B cell (primary cell): Measurements from ENCODE around the gene SPEN.

Source experiments
- CTCF ChIP-seq: fragments of 200-600 bp; IDR thresholded peaks from one replicate; pipeline ENCODE4 v1.8.0; 2022; ENCODE audit warnings: antibody characterized with exemption, mild to moderate bottlenecking
- EZH2 ChIP-seq: IDR thresholded peaks from 2 replicates; pipeline ENCODE4 v1.6.1; 2012; ENCODE audit warnings: borderline replicate concordance, low read depth, mild to moderate bottlenecking, moderate library complexity, low read length; ENCODE audit not compliant: insufficient read depth, poor library complexity, severe bottlenecking

- TF ChIP-seq CTCF (no peak), EZH2 (no peak)
These were observed 118.8 kb downstream of the SPEN start for GRCh38 chr1:15966081-15966955.
